ENCODE results near the gene KIRREL3. TPM values are rescaled to one million over a fixed set of nuclear protein-coding genes. Genes with fewer than 3 reads are reported as not detected.

Gene KIRREL3
- total RNA-seq, 1 donor from 2014 or later, result not detected

GRCh38 chr11:126700768-126701519 lies 299.6 kb downstream of the KIRREL3 start:
- no peaks in the 10 kb centered on the region for H3K27me3 ChIP-seq
- H3K27ac ChIP-seq, result no peak overlapping the region
- H3K4me3 ChIP-seq, result no peak overlapping the region
- no peaks in the 10 kb centered on the region for H3K36me3 ChIP-seq
- DNase-seq (no peak), ATAC-seq (no peak)
- no peak for TF ChIP-seq CTCF (IDR thresholded peaks at IDR 0.05)
- no peaks in the 10 kb centered on the region for H3K9me3 ChIP-seq
- intact Hi-C loops (cut with DNase I), result no loop called here
- H3K4me1 ChIP-seq, result no peaks in the 10 kb centered on the region

GRCh38 chr11:126698576-126698975 lies 302.0 kb downstream of the KIRREL3 start:
- ATAC-seq, result no peak
- H3K27ac ChIP-seq, result no peak overlapping the region
- no peaks in the 10 kb centered on the region for H3K27me3 ChIP-seq
- no peak overlapping the region for H3K4me3 ChIP-seq
- TF ChIP-seq CTCF (IDR thresholded peaks at IDR 0.05), result no peak
- no peaks in the 10 kb centered on the region for H3K36me3 ChIP-seq
- no peaks in the 10 kb centered on the region for H3K9me3 ChIP-seq
- intact Hi-C loops (cut with DNase I), result no loop called here
- DNase-seq, result no peak
- H3K4me1 ChIP-seq, result no peaks in the 10 kb centered on the region

GRCh38 chr11:126697936-126698335 lies 302.6 kb downstream of the KIRREL3 start:
- intact Hi-C loops (cut with DNase I), result no loop called here
- Histone ChIP-seq H3K4me3 (no peak overlapping the region), H3K9me3 (no peaks in the 10 kb centered on the region), H3K27ac (no peak overlapping the region), H3K27me3 (no peaks in the 10 kb centered on the region), H3K4me1 (no peaks in the 10 kb centered on the region), H3K36me3 (no peaks in the 10 kb centered on the region)
- DNase-seq (no peak), ATAC-seq (no peak)
- TF ChIP-seq CTCF (IDR thresholded peaks at IDR 0.05), result no peak

- no peak for DNase-seq
- Histone ChIP-seq H3K9me3 (no peaks in the 10 kb centered on the region), H3K36me3 (no peaks in the 10 kb centered on the region), H3K4me1 (no peaks in the 10 kb centered on the region), H3K4me3 (no peak overlapping the region), H3K27ac (no peak overlapping the region), H3K27me3 (no peaks in the 10 kb centered on the region)
- ATAC-seq, result no peak
- TF ChIP-seq CTCF (IDR thresholded peaks at IDR 0.05), result no peak
- intact Hi-C loops (cut with DNase I), result no loop called here
These were observed 303.6 kb downstream of the KIRREL3 start for GRCh38 chr11:126696982-126697381.

GRCh38 chr11:126695293-126695692 lies 305.3 kb downstream of the KIRREL3 start:
- no peaks in the 10 kb centered on the region for H3K36me3 ChIP-seq
- H3K27ac ChIP-seq, result no peak overlapping the region
- H3K27me3 ChIP-seq, result no peaks in the 10 kb centered on the region
- no peak for ATAC-seq
- no peak overlapping the region for H3K4me3 ChIP-seq
- no peaks in the 10 kb centered on the region for H3K9me3 ChIP-seq
- no peak for DNase-seq
- intact Hi-C loops (cut with DNase I), result no loop called here
- TF ChIP-seq CTCF (IDR thresholded peaks at IDR 0.05), result no peak
- H3K4me1 ChIP-seq, result no peaks in the 10 kb centered on the region
